Pancreas (tissue), 10 donors: ENCODE results near the gene BRMS1. TPM values are rescaled to one million over a fixed set of nuclear protein-coding genes. Genes with fewer than 3 reads are reported as not detected.

Experiments used
- ATAC-seq, 4 donors: fragments of 200-7000 bp; cut with Tn5 transposase; one replicate each; pipeline versions ENCODE4 v1.8.0 to v1.9.1; 2020; ENCODE audit warnings: mild to moderate bottlenecking in 4 of 4, moderate library complexity in 4 of 4
- DNase-seq, 6 donors: peaks; one replicate each; pipeline ENCODE4 v3.0.0-alpha.2; 2020
- FAIRE-seq: peaks from 2 replicates; lab custom pipeline; 2012; peaks lifted over from hg19 to GRCh38; lab: Jason Lieb, UNC
- H3K27ac ChIP-seq, 4 donors: fragments of 200-600 bp; sonication (generic); 1 replicate in 3 of 4; 2 replicates in 1 of 4; pipeline versions ENCODE4 v1.5.0 to v1.8.0; 2020
- H3K27me3 ChIP-seq, 4 donors: fragments of 200-600 bp; one replicate each; pipeline ENCODE4 v1.8.0; 2021
- H3K36me3 ChIP-seq, 3 donors: fragments of 200-600 bp; sonication (generic) in 1 of 3; one replicate each; pipeline versions ENCODE4 v1.5.0 to v1.8.0; 2020 to 2021
- H3K4me1 ChIP-seq, 3 donors: fragments of 200-600 bp; one replicate each; pipeline ENCODE4 v1.8.0; 2021
- H3K4me3 ChIP-seq, 4 donors: fragments of 200-600 bp; sonication (generic) in 2 of 4; one replicate each; pipeline versions ENCODE4 v1.5.0 to v1.8.0; 2020 to 2021
- H3K9me3 ChIP-seq, 4 donors: fragments of 200-600 bp; one replicate each; pipeline ENCODE4 v1.8.0; 2021
- CTCF ChIP-seq, 4 donors: fragments of 200-600 bp; sonication (generic) in 3 of 4; IDR thresholded peaks; one replicate each; pipeline versions ENCODE4 v1.5.0 to v1.8.0; 2021; ENCODE audit warnings: antibody characterized with exemption in 4 of 4
- WGBS, 2 donors: extraction: QIAGEN DNeasy Blood & Tissue Kit; methylation state at CpG; one replicate each; pipeline ENCODE4 v1.1.7; 2013; 5-methylcytosine and 5-hydroxymethylcytosine counted together
- intact Hi-C, 3 donors: fragments of 100-400 bp; cut with DNase I; formaldehyde crosslinking; loops; one replicate each; pipeline versions ENCODE4 v1.11.1 to v1.14.2; 2022
- polyA plus RNA-seq, 2 donors: library from polyadenylated mRNA; stranded (reverse); fragments of 200-250 nt; gene quantifications; one replicate each; pipeline ENCODE4 v1.2.3, GENCODE V29; 2013
- total RNA-seq, 6 donors: library from RNA; stranded (reverse); fragmentation: NEBNext Ultra II Directional in 4 of 6; extraction: Animal tissue kit (Norgen Biotek cat#: 25700) in 4 of 6; gene quantifications; one replicate each; pipeline versions ENCODE4 v1.2.1 to v1.2.4, GENCODE V29; 2021 to 2023
- donor health status: healthy with polysubstance abuse.
- donor health status: DM: no; HTN: no; CAD: no; lungs with moderate emphysema.
- donor health status: DM: no; HTN: no; CAD: no.
- donor health status: control.
- donor health status: control.
- donor health status: Bipolar disorder and iron deficiency.
- donor health status: DM: yes; HTN: yes; CAD: no.
- donor health status: DM: no; HTN: no; CAD: no.
- donor health status: DM: no; HTN: no; CAD: no.
- donor health status: DM: yes; HTN: yes; CAD: no.

BRMS1 gene
- total and polyA plus RNA-seq, 8 donors, result 14.3 to 65.0 (median 21.2) TPM

- H3K9me3 ChIP-seq, result no peaks in the 10 kb centered on the region
- H3K27me3 ChIP-seq, result no peaks in the 10 kb centered on the region
- H3K4me1 ChIP-seq, result no peaks in the 10 kb centered on the region
- TF ChIP-seq CTCF (IDR thresholded peaks at IDR 0.05), result no peak
- WGBS, 2 donors, result 38% methylated on average over 29 of the region's 29 CpGs; no CpG with 5 or more reads in 1 of the 2 donors
- no peak for ATAC-seq
- H3K4me3 ChIP-seq, result peak within 1 kb of the TSS in 2 of 4 donors; percentile 4 to 55
- intact Hi-C loops, result no loop called here
- no peaks in the 10 kb centered on the region for H3K36me3 ChIP-seq
- peak within 1 kb of the TSS in 2 of 4 donors; percentile 5 to 37 for H3K27ac ChIP-seq
- DNase-seq, result peak in 1 of 6 donors; percentile 68
- FAIRE-seq, result no peak
These were observed 28.1 kb downstream of the BRMS1 start, which contains the start of gene CD248 for GRCh38 chr11:66316849-66317251. CD248 (minus strand) TSS chr11:66317044; CDS start chr11:66317027, 17 bp downstream.

- Histone ChIP-seq H3K27ac (no peak overlapping the region), H3K36me3 (no peaks in the 10 kb centered on the region), H3K4me1 (no peaks in the 10 kb centered on the region), H3K4me3 (peak overlapping the region in 2 of 4 donors; percentile 4 to 55), H3K9me3 (no peaks in the 10 kb centered on the region), H3K27me3 (no peaks in the 10 kb centered on the region)
- intact Hi-C loops, result no loop called here
- WGBS, 2 donors, result 81 to 87% methylated on average over 48 to 52 of the region's 52 CpGs
- no peak for FAIRE-seq
- peak in 2 of 6 donors; percentile 34 to 73 for DNase-seq
- no peak for TF ChIP-seq CTCF (IDR thresholded peaks at IDR 0.05)
- no peak for ATAC-seq
These were observed 28.7 kb downstream of the BRMS1 start for GRCh38 chr11:66315921-66316811.

- no peak for FAIRE-seq
- Histone ChIP-seq H3K27ac (no peak overlapping the region), H3K9me3 (no peaks in the 10 kb centered on the region), H3K4me3 (peak overlapping the region in 1 of 4 donors; percentile 55), H3K36me3 (no peaks in the 10 kb centered on the region), H3K27me3 (no peaks in the 10 kb centered on the region), H3K4me1 (no peaks in the 10 kb centered on the region)
- DNase-seq, result peak in 1 of 6 donors; percentile 58
- intact Hi-C loops, result no loop called here
- no peak for TF ChIP-seq CTCF (IDR thresholded peaks at IDR 0.05)
- no peak for ATAC-seq
- 82 to 91% methylated on average over 14 of the region's 14 CpGs for WGBS, 2 donors
These were observed 29.4 kb downstream of the BRMS1 start for GRCh38 chr11:66315498-66315885.

- no peaks in the 10 kb centered on the region for H3K36me3 ChIP-seq
- no peaks in the 10 kb centered on the region for H3K27me3 ChIP-seq
- H3K4me1 ChIP-seq, result no peaks in the 10 kb centered on the region
- WGBS, 2 donors, result 78 to 85% methylated on average over 17 of the region's 17 CpGs
- no peaks in the 10 kb centered on the region for H3K9me3 ChIP-seq
- FAIRE-seq (no peak), ATAC-seq (no peak), DNase-seq (peak in 1 of 6 donors; percentile 67)
- intact Hi-C loops, result no loop called here
- no peak overlapping the region for H3K27ac ChIP-seq
- no peak for TF ChIP-seq CTCF (IDR thresholded peaks at IDR 0.05)
- H3K4me3 ChIP-seq, result peak overlapping the region in 1 of 4 donors; percentile 55
These were observed 30.1 kb downstream of the BRMS1 start for GRCh38 chr11:66314561-66315497.
